Upper lobe of left lung (tissue), 6 donors: ENCODE results near the gene PTPRD. TPM values are rescaled to one million over a fixed set of nuclear protein-coding genes. Genes with fewer than 3 reads are reported as not detected.

ENCODE experiments used
- ATAC-seq, 2 donors: fragments of 200-7000 bp; cut with Tn5 transposase; one replicate each; pipeline ENCODE4 v1.9.1; 2022; ENCODE audit warnings: mild to moderate bottlenecking in 2 of 2, moderate library complexity in 2 of 2; ENCODE audit not compliant: low FRiP score in 2 of 2
- DNase-seq, 2 donors: peaks; one replicate each; pipeline ENCODE4 v3.0.0-alpha.2; 2019 to 2020
- H3K27ac ChIP-seq, 4 donors: fragments of 200-600 bp; sonication (generic); one replicate each; pipeline ENCODE4 v1.5.1; 2016 to 2019
- H3K27me3 ChIP-seq, 4 donors: fragments of 200-600 bp; sonication (generic); one replicate each; pipeline ENCODE4 v1.5.1; 2017 to 2019
- H3K36me3 ChIP-seq, 4 donors: fragments of 200-600 bp; sonication (generic); one replicate each; pipeline ENCODE4 v1.5.1; 2016 to 2019
- H3K4me1 ChIP-seq, 4 donors: fragments of 200-600 bp; sonication (generic); one replicate each; pipeline ENCODE4 v1.5.1; 2018 to 2019
- H3K4me3 ChIP-seq, 4 donors: fragments of 200-600 bp; sonication (generic); one replicate each; pipeline ENCODE4 v1.5.1; 2017 to 2019; ENCODE audit warnings: mild to moderate bottlenecking in 2 of 4, moderate library complexity in 1 of 4
- H3K9me3 ChIP-seq, 4 donors: fragments of 200-600 bp; sonication (generic); one replicate each; pipeline ENCODE4 v1.5.1; 2018 to 2019
- EP300 ChIP-seq, 4 donors: sonication (generic); formaldehyde crosslinking; IDR thresholded peaks; one replicate each; pipeline ENCODE4 v1.5.1; 2017; ENCODE audit warnings: antibody characterized with exemption in 4 of 4, control low read depth in 2 of 4
- POLR2A ChIP-seq, 4 donors: fragments of 450-650 bp; IDR thresholded peaks; one replicate each; pipeline ENCODE4 v1.5.1; 2016 to 2017; ENCODE audit warnings: antibody characterized with exemption in 4 of 4, mild to moderate bottlenecking in 2 of 4
- POLR2AphosphoS5 ChIP-seq, 2 donors: sonication (generic); formaldehyde crosslinking; IDR thresholded peaks; one replicate each; pipeline ENCODE4 v1.5.1; 2017; ENCODE audit warnings: antibody characterized with exemption in 2 of 2
- WGBS, 2 donors: methylation state at CpG; one replicate each; pipeline ENCODE4 v1.1.5; 2017 to 2018; 5-methylcytosine and 5-hydroxymethylcytosine counted together
- total RNA-seq, 6 donors: library from RNA; depleted of rRNA in 4 of 6; stranded (reverse); fragments of >200 nt in 4 of 6; gene quantifications; one replicate each; pipeline versions ENCODE4 v1.1.0 to v1.2.1, GENCODE V29; 2016 to 2021
- TF ChIP-seq, protein P1 (sequence below), 6 experiments: fragments of 450-650 bp in 4 of 6; fragments of 200-600 bp in 2 of 6; sonication (generic) in 2 of 6; IDR thresholded peaks; one replicate each; pipeline ENCODE4 v1.5.1; 2016 to 2019; ENCODE audit warnings: antibody characterized with exemption in 6 of 6
- donor health status: DM: no; HTN: no; CAD: no; lungs with moderate emphysema.
- donor health status: DM: no; HTN: yes; CAD: no; lungs with severe emphysema.

The PTPRD gene
- total RNA-seq, 6 donors from 2014 or later, result 7.4 to 46.1 (median 14.5) TPM

DNA sequence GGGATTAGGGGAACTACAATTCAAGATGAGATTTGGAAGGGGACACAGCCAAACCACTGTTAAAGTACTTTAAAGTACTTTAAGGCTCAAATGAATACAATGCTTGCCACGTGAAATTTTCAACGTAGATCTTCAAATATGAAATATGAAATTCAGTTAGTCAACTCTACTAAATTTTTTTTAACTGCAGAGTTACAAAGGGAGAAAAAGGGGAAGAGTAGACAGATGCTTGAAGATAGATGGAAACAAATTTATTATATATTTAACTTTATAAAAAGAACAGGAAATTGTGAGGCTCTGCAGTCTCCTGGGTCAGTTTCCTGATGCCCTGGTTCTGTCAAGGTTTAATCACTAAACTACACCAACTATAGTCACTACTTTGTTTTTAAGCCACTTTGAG lies 2027.8 kb downstream of the PTPRD start:
- no peak for ATAC-seq
- Histone ChIP-seq H3K36me3 (no peaks in the 10 kb centered on the region), H3K27ac (no peak overlapping the region), H3K27me3 (no peaks in the 10 kb centered on the region), H3K4me1 (no peaks in the 10 kb centered on the region), H3K4me3 (no peak overlapping the region), H3K9me3 (no peaks in the 10 kb centered on the region)
- DNase-seq, result no peak
- WGBS, 2 donors, result 66 to 74% methylated on average over 2 of the region's 2 CpGs
- TF ChIP-seq POLR2AphosphoS5 (IDR thresholded peaks at IDR 0.05) (no peak), POLR2A (IDR thresholded peaks at IDR 0.05) (no peak), EP300 (IDR thresholded peaks at IDR 0.05) (no peak)
- TF ChIP-seq, protein P1, sequence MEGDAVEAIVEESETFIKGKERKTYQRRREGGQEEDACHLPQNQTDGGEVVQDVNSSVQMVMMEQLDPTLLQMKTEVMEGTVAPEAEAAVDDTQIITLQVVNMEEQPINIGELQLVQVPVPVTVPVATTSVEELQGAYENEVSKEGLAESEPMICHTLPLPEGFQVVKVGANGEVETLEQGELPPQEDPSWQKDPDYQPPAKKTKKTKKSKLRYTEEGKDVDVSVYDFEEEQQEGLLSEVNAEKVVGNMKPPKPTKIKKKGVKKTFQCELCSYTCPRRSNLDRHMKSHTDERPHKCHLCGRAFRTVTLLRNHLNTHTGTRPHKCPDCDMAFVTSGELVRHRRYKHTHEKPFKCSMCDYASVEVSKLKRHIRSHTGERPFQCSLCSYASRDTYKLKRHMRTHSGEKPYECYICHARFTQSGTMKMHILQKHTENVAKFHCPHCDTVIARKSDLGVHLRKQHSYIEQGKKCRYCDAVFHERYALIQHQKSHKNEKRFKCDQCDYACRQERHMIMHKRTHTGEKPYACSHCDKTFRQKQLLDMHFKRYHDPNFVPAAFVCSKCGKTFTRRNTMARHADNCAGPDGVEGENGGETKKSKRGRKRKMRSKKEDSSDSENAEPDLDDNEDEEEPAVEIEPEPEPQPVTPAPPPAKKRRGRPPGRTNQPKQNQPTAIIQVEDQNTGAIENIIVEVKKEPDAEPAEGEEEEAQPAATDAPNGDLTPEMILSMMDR (IDR thresholded peaks at IDR 0.05), result no peak

DNA sequence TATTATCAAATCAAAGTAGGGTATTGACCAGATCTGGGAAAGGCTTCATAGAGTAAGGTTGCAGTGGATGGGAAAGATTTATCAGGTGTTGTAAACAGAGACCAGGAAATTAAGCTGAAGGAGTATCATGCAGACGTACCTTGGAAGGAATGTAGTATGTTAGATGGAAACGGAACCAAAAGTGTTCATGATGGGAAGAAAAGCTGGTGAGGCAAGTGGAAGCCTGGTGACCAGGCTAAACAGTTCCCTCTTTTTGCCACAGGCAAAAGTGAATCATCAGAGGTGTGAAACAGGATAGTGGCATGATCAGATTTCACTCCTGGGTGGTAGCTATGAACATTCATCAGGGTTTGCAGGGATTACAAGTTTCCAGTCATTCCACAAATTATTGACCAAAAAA lies 2033.1 kb downstream of the PTPRD start:
- ATAC-seq, result no peak
- 92% methylated on average over 2 of the region's 2 CpGs for WGBS, 2 donors

GRCh38 chr9:8576741-8577140 lies 2036.1 kb downstream of the PTPRD start:
- H3K27ac ChIP-seq, result no peak overlapping the region
- no peak for DNase-seq
- no peak overlapping the region for H3K4me3 ChIP-seq
- H3K9me3 ChIP-seq, result no peaks in the 10 kb centered on the region
- no peak for ATAC-seq
- H3K27me3 ChIP-seq, result no peaks in the 10 kb centered on the region
- no peaks in the 10 kb centered on the region for H3K36me3 ChIP-seq
- TF ChIP-seq POLR2AphosphoS5 (IDR thresholded peaks at IDR 0.05) (no peak), POLR2A (IDR thresholded peaks at IDR 0.05) (no peak), EP300 (IDR thresholded peaks at IDR 0.05) (no peak)
- TF ChIP-seq, protein P1 (IDR thresholded peaks at IDR 0.05), result no peak
- no peaks in the 10 kb centered on the region for H3K4me1 ChIP-seq

More for the DNA sequence above, 2033.1 kb downstream of the PTPRD start:
- H3K27me3 ChIP-seq, result no peaks in the 10 kb centered on the region
- H3K4me1 ChIP-seq, result no peaks in the 10 kb centered on the region
- no peaks in the 10 kb centered on the region for H3K36me3 ChIP-seq
- TF ChIP-seq, protein P1 (IDR thresholded peaks at IDR 0.05), result no peak
- no peak for TF ChIP-seq POLR2A (IDR thresholded peaks at IDR 0.05)
- TF ChIP-seq EP300 (IDR thresholded peaks at IDR 0.05), result no peak
- no peak for TF ChIP-seq POLR2AphosphoS5 (IDR thresholded peaks at IDR 0.05)
- H3K4me3 ChIP-seq, result no peak overlapping the region
- no peak overlapping the region for H3K27ac ChIP-seq
- H3K9me3 ChIP-seq, result no peaks in the 10 kb centered on the region
- no peak for DNase-seq

DNA sequence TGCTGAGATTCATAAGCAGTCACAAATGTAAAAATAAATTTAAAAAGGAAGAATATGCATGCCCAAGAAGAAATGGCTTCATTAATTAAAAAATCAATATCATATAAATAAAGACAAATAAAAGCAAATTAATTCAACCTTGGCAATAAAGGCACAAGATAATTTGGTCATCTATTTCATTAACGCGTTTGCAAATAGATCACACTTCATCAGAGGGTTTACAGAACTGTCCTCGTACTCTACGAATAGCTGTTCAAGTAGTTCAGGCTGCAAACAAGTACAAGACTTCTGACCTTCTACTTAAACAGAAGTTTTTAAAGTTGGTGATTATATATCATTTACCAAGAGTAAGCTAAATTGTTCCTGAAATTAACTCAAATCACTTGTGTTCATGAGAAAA lies 2038.0 kb downstream of the PTPRD start:
- ATAC-seq (no peak), DNase-seq (no peak)
- Histone ChIP-seq H3K4me3 (no peak overlapping the region), H3K9me3 (no peaks in the 10 kb centered on the region), H3K4me1 (no peaks in the 10 kb centered on the region), H3K27ac (no peak overlapping the region), H3K36me3 (no peaks in the 10 kb centered on the region), H3K27me3 (no peaks in the 10 kb centered on the region)
- 89 to 93% methylated on average over 4 of the region's 4 CpGs for WGBS, 2 donors
- TF ChIP-seq POLR2A (IDR thresholded peaks at IDR 0.05) (no peak), POLR2AphosphoS5 (IDR thresholded peaks at IDR 0.05) (no peak), EP300 (IDR thresholded peaks at IDR 0.05) (no peak)
- TF ChIP-seq, protein P1 (IDR thresholded peaks at IDR 0.05), result no peak

DNA sequence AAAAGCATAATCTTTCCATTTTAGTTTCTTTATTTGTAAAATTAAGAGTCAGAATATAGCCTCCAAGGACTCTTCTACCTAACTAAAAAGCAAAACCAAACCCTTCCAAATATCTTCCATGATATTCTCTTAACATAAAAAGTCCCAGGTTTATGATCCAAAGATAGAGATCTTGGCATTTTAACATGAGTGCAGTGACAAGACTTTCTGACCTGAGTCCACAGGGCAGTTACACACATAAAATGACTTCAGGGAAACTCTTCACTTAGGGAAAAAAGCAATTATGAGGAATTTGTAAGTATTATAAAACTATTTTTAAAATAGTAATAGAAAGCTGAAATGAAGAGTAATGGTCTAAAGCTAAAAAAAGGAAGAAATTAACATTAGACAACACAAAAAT lies 2040.6 kb downstream of the PTPRD start:
- no peaks in the 10 kb centered on the region for H3K9me3 ChIP-seq
- ATAC-seq (no peak), DNase-seq (no peak)
- TF ChIP-seq, protein P1 (IDR thresholded peaks at IDR 0.05), result no peak
- TF ChIP-seq POLR2AphosphoS5 (IDR thresholded peaks at IDR 0.05) (no peak), POLR2A (IDR thresholded peaks at IDR 0.05) (no peak), EP300 (IDR thresholded peaks at IDR 0.05) (no peak)
- no peaks in the 10 kb centered on the region for H3K36me3 ChIP-seq
- H3K4me3 ChIP-seq, result no peak overlapping the region
- no peak overlapping the region for H3K27ac ChIP-seq
- H3K27me3 ChIP-seq, result no peaks in the 10 kb centered on the region
- no peaks in the 10 kb centered on the region for H3K4me1 ChIP-seq
